ENCODE measurements around the gene CYTH4.
"Not testable (repeated sequence)": the region's sequence is repeated elsewhere in the genome, so short reads cannot be mapped to it uniquely, and the experiment has no call there.

Gene CYTH4

GRCh38 chr22:37282385-37282677 is at the start of gene CYTH4:
Gene CYTH4, plus strand, starts transcription at chr22:37282508. Its CDS starts 62 bp downstream, at chr22:37282570.
- TF ChIP-seq CTCF (IDR thresholded peaks at IDR 0.05; ENCODE audit: low read depth, low read length, missing control alignments) = no peak
- no peak for DNase-seq (ENCODE audit: extremely low read depth, low read depth)
- H3K4me3 ChIP-seq (replicated peaks; ENCODE audit: low read depth, low read length) = no peak within 1 kb of the TSS

- DNase-seq (ENCODE audit: extremely low read depth, low read depth); H3K4me3 ChIP-seq (replicated peaks; ENCODE audit: low read depth, low read length): not testable (repeated sequence)
Measured at GRCh38 chr22:37233371-37233750, 48.9 kb upstream of the CYTH4 start.

- no peak overlapping the region for H3K4me3 ChIP-seq (replicated peaks; ENCODE audit: low read depth, low read length)
- no peak for DNase-seq (ENCODE audit: extremely low read depth, low read depth)
- TF ChIP-seq CTCF (IDR thresholded peaks at IDR 0.05; ENCODE audit: low read depth, low read length, missing control alignments) = no peak
Measured at GRCh38 chr22:37233751-37234631, 48.3 kb upstream of the CYTH4 start.

GRCh38 chr22:37234736-37235711 is 47.3 kb upstream of the CYTH4 start:
- no peak for DNase-seq (ENCODE audit: extremely low read depth, low read depth)
- no peak for TF ChIP-seq CTCF (IDR thresholded peaks at IDR 0.05; ENCODE audit: low read depth, low read length, missing control alignments)

GRCh38 chr22:37235897-37236607 is 46.3 kb upstream of the CYTH4 start:
- H3K4me3 ChIP-seq (replicated peaks; ENCODE audit: low read depth, low read length) = no peak overlapping the region
- TF ChIP-seq CTCF (IDR thresholded peaks at IDR 0.05; ENCODE audit: low read depth, low read length, missing control alignments) = no peak
- no peak for DNase-seq (ENCODE audit: extremely low read depth, low read depth)

More at GRCh38 chr22:37234736-37235711, 47.3 kb upstream of the CYTH4 start:
- H3K4me3 ChIP-seq (replicated peaks; ENCODE audit: low read depth, low read length) = no peak overlapping the region

- H3K4me3 ChIP-seq (replicated peaks; ENCODE audit: low read depth, low read length) = no peak overlapping the region
- no peak for DNase-seq (ENCODE audit: extremely low read depth, low read depth)
- no peak for TF ChIP-seq CTCF (IDR thresholded peaks at IDR 0.05; ENCODE audit: low read depth, low read length, missing control alignments)
Measured at GRCh38 chr22:37237371-37238268, 44.7 kb upstream of the CYTH4 start.

Measured in HFF-Myc (cell line).